ENCODE measurements around the gene MTRF1L. TPM values are rescaled to one million over a fixed set of nuclear protein-coding genes. Genes with fewer than 3 reads are reported as not detected.
A peak's percentile ranks its signal among the peaks of the same experiment; 100 is the strongest.

The MTRF1L gene
- total RNA-seq, 1 donor from 2014 or later, result 17.6 TPM

DNA sequence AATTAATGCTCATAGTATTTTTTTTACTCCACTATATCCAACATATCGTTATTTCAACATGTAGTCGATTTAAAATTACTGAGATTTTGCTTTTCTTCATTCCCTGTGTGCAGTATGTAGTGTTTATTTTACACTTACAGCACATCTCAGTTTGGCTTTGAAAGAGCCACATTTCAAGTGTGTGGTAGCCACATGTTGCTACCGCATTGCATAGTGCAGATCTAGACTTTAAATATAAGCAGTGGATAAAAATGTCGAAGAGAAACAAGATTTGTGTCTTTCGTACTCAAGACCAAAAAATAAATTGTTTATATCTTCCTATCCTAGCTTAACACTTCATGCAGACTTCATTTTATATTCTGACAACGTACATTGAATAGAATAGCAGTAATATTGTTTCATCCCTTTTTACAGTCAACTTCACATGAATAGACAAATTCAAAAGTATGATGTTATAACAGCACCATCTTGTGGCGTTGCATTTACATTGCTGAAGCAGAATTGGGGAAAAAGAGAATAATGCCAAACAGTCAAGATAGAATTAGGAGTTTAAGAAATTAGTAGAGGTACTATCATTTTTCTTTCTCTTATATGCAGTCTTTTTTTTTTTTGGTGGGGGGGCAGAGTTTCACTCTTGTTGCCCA is 49.5 kb downstream of the MTRF1L start:
- no peak for DNase-seq (ENCODE audit: low spot score)
- Mint-ChIP-seq H3K27ac (ENCODE audit: unreplicated experiment) (no peak overlapping the region), H3K4me3 (ENCODE audit: unreplicated experiment) (no peak overlapping the region), H3K36me3 (ENCODE audit: low read depth) (no peaks in the 10 kb centered on the region), H3K27me3 (ENCODE audit: low read depth) (peaks cover 2% of the 10 kb centered on the region), H3K4me1 (ENCODE audit: low read depth) (peaks cover 8% of the 10 kb centered on the region), H3K9me3 (ENCODE audit: low read depth) (no peaks in the 10 kb centered on the region)
- TF ChIP-seq, protein P1, sequence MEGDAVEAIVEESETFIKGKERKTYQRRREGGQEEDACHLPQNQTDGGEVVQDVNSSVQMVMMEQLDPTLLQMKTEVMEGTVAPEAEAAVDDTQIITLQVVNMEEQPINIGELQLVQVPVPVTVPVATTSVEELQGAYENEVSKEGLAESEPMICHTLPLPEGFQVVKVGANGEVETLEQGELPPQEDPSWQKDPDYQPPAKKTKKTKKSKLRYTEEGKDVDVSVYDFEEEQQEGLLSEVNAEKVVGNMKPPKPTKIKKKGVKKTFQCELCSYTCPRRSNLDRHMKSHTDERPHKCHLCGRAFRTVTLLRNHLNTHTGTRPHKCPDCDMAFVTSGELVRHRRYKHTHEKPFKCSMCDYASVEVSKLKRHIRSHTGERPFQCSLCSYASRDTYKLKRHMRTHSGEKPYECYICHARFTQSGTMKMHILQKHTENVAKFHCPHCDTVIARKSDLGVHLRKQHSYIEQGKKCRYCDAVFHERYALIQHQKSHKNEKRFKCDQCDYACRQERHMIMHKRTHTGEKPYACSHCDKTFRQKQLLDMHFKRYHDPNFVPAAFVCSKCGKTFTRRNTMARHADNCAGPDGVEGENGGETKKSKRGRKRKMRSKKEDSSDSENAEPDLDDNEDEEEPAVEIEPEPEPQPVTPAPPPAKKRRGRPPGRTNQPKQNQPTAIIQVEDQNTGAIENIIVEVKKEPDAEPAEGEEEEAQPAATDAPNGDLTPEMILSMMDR (IDR thresholded peaks at IDR 0.05), result peak; percentile 84

DNA sequence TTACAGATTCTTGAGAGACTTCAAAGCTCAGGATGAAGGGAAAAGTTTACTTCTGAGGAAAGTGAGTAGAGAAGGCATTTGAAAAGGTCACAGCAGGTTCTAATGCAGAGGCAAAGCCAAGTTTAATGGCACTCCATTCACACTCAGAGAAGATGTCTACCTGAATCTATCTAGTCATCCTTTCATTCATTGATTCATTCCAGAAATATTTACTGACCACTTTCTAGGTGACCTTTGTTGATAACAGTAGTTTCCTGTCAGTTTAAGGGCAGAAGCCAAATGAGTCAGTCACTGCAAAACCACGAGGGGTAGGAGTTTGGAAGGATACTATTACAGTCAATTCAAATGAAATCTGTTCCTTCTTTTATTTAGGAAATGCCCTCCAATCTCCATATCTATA is 50.5 kb downstream of the MTRF1L start:
- Mint-ChIP-seq H3K4me1 (ENCODE audit: low read depth) (peaks cover 10% of the 10 kb centered on the region), H3K27ac (ENCODE audit: unreplicated experiment) (no peak overlapping the region), H3K27me3 (ENCODE audit: low read depth) (peaks cover 10% of the 10 kb centered on the region), H3K4me3 (ENCODE audit: unreplicated experiment) (no peak overlapping the region), H3K9me3 (ENCODE audit: low read depth) (no peaks in the 10 kb centered on the region), H3K36me3 (ENCODE audit: low read depth) (no peaks in the 10 kb centered on the region)
- no peak for DNase-seq (ENCODE audit: low spot score)
- TF ChIP-seq, protein P1 (IDR thresholded peaks at IDR 0.05), result no peak

DNA sequence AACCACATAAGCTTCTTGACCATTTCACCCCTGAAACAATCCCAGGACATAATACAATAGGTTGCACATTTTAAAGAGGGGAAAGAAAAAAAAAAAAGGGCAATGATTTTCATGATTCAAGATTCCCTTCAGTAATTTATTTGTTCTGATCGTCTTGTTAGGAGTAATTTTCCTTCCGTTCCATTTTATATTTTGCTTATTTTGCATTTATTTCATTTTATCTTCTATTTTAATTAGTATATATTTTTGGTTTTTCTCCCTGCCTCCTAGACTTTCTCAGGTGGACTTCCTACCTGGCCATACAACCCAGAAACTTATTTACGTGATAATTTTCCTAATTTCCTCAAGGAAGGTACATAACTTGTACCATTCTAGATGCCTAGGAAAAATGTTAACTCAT is 52.3 kb downstream of the MTRF1L start:
- Mint-ChIP-seq H3K4me3 (ENCODE audit: unreplicated experiment) (no peak overlapping the region), H3K4me1 (ENCODE audit: low read depth) (peaks cover 7% of the 10 kb centered on the region), H3K9me3 (ENCODE audit: low read depth) (no peaks in the 10 kb centered on the region), H3K36me3 (ENCODE audit: low read depth) (no peaks in the 10 kb centered on the region), H3K27me3 (ENCODE audit: low read depth) (peaks cover 15% of the 10 kb centered on the region), H3K27ac (ENCODE audit: unreplicated experiment) (no peak overlapping the region)
- DNase-seq (ENCODE audit: low spot score), result no peak
- TF ChIP-seq, protein P1 (IDR thresholded peaks at IDR 0.05), result no peak

DNA sequence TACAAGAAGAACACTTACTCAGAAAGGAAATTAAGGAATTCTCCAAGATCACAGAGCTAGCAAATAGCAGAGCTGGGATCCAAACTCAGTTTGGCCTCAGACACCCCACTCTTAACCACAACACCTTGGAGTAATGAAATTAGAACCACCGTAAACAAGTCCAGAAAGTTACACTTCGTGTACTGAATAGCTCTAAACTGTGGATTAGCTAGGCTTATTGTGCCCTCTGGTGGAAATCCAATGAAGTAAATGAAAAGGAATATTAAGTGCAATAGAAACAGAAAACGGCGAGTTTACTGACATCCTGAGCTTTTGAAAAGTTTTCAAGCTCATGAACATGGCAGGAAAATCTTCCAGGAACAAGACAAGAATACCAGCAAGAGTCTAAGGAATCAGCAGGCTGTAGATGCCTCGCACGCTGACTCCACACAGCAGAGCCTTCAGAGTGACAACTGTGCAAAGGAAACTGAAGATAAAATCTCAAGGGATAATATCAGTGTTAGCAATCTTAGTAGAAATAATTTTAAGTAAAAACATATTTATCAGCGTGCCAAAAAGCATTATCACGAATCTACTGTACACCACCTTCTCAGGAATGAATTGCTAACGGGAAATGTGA is 54.2 kb downstream of the MTRF1L start:
- H3K4me1 Mint-ChIP-seq (ENCODE audit: low read depth), result peaks cover 7% of the 10 kb centered on the region
- TF ChIP-seq, protein P1 (IDR thresholded peaks at IDR 0.05), result peak; percentile 89
- no peaks in the 10 kb centered on the region for H3K36me3 Mint-ChIP-seq (ENCODE audit: low read depth)
- no peaks in the 10 kb centered on the region for H3K9me3 Mint-ChIP-seq (ENCODE audit: low read depth)
- H3K27me3 Mint-ChIP-seq (ENCODE audit: low read depth), result peaks cover 27% of the 10 kb centered on the region
- DNase-seq (ENCODE audit: low spot score), result no peak
- H3K4me3 Mint-ChIP-seq (ENCODE audit: unreplicated experiment), result no peak overlapping the region
- no peak overlapping the region for H3K27ac Mint-ChIP-seq (ENCODE audit: unreplicated experiment)

DNA sequence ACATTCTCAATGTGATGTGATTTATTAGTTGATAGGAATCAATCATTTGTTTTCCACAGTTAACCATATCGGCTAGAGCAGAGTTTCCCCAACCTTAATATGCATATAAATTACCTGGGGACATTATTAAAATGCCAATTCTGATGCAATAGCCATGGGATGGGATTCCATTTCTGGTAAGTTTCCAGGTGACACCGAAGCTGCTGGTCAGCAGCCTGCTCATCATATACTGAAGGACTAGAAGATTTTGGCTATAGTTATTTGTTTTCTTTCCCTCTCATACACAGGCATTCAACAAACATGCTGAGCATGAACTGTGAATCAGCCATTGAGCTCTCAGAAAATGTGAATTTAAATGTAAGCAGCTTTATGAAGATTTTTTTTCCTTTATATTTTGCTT is 55.5 kb downstream of the MTRF1L start:
- no peak overlapping the region for H3K27ac Mint-ChIP-seq (ENCODE audit: unreplicated experiment)
- no peaks in the 10 kb centered on the region for H3K36me3 Mint-ChIP-seq (ENCODE audit: low read depth)
- no peak overlapping the region for H3K4me3 Mint-ChIP-seq (ENCODE audit: unreplicated experiment)
- H3K9me3 Mint-ChIP-seq (ENCODE audit: low read depth), result no peaks in the 10 kb centered on the region
- TF ChIP-seq, protein P1 (IDR thresholded peaks at IDR 0.05), result no peak
- H3K27me3 Mint-ChIP-seq (ENCODE audit: low read depth), result peaks cover 36% of the 10 kb centered on the region
- peaks cover 7% of the 10 kb centered on the region for H3K4me1 Mint-ChIP-seq (ENCODE audit: low read depth)
- no peak for DNase-seq (ENCODE audit: low spot score)
